ENCODE results near the gene SLC9A9. TPM values are rescaled to one million over a fixed set of nuclear protein-coding genes. Genes with fewer than 3 reads are reported as not detected.
"Not testable (repeated sequence)": the region's sequence is repeated elsewhere in the genome, so short reads cannot be mapped to it uniquely, and the experiment has no call there.

The SLC9A9 gene
- total RNA-seq, 1 experiment from 2014 or later = not detected

DNA sequence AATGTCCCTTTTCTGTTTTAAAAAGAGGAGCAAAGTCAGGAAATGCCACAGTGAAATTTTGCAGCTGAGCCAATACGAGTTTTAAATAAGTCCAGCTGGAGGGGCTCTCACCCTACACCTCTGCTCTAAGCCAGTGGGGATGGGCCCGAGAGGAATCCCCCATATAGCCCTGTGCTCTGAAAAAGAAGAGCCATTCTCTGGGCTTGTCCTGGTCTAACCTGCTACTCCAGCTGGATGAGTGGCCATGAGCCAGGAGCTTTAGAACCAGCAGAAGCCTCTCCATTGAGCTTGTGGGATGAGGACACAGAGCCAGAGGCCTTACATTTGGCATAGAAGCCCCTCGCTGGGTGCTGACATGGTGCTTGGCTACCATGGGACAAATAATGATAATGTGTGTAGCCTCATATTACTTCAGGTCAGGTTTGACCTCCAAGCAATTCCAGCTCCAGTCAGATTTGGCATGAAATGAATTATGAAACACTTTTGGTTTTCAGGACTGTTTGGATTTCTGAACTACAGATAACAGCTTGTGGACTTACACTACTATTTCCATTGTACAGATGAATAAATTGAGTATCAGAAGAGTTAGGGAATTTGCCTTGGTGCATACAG, 556.3 kb downstream of the SLC9A9 start:
- DNase-seq (ENCODE audit: low read depth) = no peak

DNA sequence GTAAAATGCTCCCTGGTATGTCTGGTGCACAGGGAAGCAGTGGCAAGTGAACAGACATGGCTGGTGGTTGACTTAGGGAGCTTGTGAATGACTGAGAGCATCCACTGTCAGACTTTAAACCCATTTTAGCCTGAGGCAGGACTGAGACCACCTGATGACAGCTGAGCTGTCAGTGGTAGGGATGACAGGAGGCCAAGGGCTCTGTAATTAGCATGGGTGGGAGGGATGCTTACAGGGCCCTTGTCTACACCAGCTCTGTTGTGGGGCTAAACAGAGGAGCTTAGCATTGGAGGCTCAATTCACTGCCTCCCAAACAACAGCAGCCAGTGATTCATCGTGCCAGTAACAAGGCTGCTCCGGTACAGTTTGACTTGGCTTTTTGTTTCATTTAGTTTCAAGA, 559.3 kb downstream of the SLC9A9 start:
- DNase-seq (ENCODE audit: low read depth) = no peak

DNA sequence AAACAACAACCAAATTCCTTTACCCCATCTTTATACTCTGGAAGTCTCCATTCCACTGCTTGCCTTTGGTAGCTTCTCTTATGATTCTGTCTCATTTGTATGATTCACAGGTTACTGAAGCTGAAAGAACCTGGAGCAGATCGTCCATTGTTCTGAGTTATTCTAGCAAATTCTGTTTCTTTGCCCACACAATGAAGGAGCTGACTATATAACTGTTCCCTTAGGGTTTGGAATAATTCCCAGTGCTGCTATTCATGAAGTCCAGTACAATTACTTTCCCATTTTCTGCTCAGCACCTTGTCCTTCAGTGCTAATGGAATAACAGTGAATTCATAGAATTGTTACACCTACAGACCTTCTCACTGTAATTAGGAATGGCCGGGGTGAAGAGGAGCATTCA, 560.9 kb downstream of the SLC9A9 start:
- no peak for DNase-seq (ENCODE audit: low read depth)

DNA sequence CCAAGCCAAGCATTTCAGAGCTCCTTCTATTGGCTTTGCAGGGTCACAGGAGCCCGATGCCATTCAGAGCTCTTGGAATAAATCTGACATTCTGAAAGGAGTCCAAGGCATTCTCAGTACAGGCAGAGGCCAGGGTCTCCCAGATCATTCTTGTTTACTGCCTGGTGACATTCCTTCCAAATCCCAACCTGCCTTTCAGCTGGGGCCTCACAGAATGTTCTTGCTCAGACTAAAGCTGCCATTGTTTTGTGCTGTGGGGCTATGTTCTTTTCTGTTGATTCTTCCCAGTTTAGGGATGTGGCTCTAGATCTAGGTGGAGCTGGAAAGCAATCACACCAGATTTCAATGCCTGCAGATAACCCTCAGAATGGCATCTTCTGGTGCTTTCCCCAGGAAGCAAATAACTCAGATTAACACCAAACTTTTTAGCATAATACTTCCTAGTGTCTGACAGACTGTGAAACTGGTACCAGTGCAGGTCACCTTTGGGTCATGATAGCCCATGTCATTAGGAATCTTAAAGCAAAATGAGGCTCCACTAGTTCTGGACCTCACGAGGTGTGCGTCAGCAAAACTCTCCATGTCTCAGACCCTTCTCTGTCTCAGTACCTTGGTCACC, 561.8 kb downstream of the SLC9A9 start:
- no peak for DNase-seq (ENCODE audit: low read depth)

DNA sequence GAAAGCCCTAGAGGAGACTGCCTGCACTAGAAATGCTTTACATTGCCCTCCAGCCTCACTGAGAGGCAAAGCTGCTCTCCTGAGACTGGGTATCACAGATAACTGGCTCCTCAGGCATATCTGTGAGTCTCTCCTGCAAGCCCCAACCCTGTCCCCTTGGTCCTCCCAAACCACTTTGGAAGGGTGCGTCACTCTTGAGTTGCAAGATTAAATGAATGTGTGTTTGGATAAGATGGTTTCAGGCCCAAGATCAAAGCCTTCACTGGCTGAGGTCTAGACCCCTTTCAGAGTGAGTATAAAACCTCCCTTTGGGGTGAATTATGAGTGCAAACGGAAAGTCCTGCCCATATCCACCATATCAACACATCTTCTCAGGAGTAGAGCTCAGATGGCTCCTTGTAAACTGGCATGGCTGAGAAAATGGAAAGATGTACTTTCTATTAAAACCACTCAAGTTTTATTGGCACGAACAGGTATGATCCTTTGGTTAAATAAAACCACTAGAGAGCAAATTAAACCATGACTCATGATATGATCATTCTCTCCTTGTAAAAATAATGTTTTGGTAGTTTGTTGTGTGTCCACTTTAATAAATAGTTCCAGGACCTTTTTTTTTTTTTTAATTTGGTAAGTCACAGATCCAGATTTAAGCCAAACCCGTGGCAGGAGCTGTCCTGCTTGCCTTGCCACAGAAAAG, 564.7 kb downstream of the SLC9A9 start:
- peak; percentile 41 for DNase-seq (ENCODE audit: low read depth)

DNA sequence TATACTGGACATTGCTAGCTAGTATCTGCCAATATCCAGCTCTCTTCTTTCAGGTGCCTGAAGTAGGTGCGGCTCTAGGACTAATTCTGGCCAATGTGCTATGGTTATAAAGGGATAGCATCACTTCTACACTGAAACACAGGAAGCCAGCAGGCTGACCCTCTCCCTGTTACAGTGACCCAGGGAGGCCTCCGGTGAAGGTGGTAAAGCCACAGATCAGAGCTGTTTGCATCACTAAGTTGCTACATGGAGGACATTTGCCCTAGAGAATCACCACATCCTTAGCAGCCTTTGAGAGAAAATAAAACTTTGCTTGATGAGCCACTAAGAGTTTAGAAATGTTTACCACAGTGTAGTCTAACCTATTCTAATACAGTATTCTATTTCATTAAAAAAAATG, 567.3 kb downstream of the SLC9A9 start:
- DNase-seq (ENCODE audit: low read depth) = no peak

DNA sequence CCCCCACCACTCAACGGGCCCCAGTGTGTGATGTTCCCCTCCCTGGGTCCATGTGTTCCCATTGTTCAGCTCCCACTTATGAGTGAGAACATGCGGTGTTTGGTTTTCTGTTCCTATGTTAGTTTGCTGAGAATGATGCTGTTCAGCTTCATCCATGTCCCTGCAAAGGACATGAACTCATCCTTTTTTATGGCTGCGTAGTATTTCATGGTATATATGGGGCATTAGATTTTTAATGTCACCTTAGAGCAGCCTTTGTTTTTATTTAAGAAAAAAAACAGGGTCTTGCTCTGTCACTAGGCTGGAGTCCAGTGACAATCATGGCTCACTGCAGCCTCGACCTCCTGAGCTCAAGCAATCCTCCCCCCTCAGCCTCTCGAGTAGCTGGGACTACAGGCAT, 568.7 kb downstream of the SLC9A9 start:
- DNase-seq (ENCODE audit: low read depth) = not testable (repeated sequence)

DNA sequence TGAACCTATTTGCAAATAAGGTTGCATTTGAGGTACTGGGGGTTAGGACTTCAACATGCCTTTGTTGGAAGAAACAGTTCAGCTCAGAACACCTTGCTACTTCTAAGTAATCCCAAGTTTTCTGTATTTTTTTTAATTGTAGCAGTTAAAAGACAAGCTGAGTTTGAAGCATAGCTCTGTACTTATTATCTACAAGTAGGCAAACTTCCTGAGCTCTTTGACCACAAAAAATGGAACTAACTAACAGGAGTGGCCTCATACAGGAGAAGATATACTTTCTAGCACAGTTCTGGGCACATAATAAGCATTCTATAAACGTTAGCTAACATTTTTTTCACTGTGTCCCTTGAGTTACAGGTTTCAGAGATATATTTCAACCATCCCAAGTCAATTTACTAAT, 569.5 kb downstream of the SLC9A9 start:
- no peak for DNase-seq (ENCODE audit: low read depth)

DNA sequence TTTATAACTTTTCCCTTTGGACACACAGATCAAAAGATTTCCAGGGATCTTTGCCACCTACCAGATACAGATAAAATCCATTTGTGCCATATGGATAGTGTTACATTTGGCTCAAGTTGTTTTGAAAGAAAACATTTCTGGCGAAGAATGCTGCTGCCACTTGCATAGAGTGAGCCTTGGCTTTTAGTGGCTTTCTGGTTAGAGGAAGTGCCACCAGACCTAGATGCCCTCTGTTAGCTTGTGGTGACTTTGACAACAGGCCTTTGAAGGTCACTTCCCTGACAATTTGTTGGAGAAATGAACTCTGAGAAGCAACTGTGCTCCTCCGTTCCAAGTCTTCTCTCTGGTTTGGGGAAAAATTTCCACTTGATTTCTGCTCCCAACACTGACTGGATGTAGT, 570.7 kb downstream of the SLC9A9 start:
- no peak for DNase-seq (ENCODE audit: low read depth)

DNA sequence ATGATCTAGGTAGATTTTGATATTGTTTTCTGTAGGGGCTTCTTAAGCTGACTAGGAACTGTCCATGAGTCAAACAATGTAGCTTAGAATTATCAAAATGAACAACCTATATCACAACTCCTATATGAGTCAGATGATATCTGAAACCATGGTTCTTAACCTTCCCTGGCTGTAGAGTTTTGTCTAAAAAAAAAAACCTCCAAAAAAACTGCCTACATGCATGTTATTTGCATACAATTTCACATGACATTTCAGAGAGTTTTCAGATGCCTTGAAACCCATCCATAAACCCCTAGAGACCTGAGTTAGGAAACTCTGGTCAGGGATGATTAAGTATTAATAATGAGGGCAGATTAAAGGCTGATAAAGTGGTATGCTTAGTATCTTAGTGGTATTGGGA, 571.7 kb downstream of the SLC9A9 start:
- no peak for DNase-seq (ENCODE audit: low read depth)

DNA sequence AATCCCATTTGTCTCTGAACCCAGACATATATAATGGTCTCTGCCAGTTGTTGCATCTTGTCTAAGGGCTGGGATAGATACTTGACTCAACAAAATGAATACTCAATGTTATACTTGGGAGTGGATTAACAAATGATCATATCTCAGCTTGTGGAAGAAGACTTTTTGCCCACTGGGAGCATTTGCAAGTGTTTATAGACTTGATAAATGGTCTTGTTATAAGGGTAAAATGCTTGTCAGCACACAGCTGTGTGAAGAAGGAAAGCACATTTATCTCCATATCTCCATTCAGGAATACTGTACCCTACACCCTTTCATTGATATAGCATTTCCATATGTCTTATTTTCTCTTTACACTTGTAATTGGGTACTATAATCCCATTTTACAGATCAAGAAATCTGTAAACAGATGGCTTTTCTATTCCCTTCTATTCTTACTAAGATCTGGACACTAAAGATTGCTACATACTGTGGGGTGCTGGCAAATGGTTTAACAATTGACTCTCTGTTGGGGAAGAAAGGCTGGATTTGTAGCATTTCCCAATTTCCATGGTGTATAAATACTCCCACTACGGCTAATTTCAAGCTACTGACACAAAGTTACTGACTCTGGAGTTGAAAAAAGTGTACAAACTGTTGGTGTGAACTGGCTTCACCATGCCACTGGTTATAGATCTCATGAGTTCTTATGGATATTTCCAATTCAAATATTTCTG, 574.1 kb downstream of the SLC9A9 start:
- no peak for DNase-seq (ENCODE audit: low read depth)

DNA sequence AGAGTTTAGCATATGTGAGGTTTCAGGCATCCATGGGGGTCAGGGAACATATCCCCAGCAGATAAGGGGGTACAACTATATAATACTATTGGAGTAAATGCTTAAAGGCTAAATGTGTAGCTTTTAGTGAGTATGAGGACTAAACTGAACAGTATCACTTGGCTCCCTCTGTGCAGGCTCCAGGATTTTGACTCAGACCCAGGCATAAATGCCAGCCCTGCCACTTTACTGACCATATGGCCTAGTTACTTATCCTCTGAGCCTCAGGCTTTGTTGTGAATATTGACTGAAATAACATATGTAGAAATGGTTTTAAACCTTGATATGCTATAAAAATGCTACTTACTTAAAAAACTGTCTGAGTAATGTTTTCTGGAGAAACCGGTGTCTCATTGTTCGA, 577.1 kb downstream of the SLC9A9 start:
- no peak for DNase-seq (ENCODE audit: low read depth)

DNA sequence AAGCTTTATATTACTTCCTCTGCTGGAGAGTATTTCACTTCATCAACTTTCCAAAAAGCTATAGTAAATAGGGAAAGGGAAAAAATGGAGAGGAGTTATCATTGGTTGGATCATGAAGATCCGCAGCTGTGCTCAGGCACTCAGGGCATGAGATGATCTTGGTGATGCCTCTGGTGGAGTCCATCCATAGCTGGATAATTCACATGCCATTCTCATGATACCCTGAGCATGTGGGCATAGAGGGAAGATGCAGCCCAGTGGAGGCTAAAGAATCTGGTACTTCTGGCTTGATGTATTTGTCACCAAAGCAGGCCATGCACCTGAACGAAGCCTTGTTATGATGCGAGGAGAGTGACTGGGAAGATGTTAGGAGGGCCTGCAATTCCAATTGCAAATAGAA, 578.5 kb downstream of the SLC9A9 start:
- no peak for DNase-seq (ENCODE audit: low read depth)

DNA sequence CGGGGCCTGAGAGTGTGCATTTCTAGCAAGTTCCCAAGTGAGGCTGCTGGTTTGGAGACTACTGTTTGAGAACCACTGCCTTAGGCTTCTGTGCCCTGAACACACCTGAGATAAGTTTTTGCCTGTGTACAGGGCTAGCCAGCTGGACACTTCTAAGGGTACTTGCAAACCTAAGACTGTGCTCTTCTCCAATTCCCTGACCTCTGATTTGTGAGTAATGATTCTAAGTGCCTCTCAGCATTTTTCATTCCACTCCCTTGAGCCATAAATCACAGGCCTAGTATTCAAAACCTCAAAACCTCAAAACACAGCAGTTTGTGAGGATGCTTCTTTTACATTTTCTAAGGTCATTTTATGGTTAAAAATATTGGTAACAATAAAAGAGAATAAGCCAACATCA, 580.3 kb downstream of the SLC9A9 start:
- DNase-seq (ENCODE audit: low read depth) = no peak

DNA sequence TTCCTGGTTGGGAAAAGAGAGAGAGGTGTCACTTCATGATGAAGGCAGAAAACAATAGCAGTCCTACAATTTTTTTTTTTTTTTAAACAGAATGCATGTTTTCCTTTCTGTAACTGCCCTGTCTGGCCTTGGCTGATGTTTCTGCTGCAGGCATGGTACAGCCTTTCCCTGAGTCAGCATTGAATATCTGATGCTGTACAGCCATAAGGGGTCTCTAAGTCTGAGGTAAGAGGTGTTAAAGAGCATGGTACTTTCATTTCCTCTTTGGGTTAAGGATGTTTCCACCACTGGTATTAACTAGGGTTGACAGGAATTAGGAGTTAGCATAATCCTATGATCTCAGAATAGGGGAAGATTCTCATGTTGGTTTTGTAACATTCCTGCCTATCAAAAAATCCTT, 581.3 kb downstream of the SLC9A9 start:
- DNase-seq (ENCODE audit: low read depth) = no peak

DNA sequence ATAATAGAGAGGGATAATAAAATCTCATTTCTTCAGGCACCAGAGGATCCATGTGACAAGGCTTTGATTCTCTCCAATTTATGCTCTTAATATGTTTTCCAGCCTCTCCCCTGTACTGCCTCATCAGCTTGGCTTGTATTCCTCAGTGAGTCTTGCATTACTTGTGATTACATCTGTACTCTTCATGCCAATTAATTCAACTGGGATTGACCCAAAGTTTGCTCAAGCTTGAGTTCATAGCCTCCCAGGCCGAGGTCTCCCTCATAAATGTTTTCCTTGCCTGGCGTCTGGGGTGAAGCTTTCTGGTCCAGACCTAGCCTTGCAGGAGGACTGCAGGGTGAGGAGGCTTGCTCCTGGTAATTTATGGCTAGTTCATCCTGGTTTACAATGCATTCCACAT, 581.8 kb downstream of the SLC9A9 start:
- no peak for DNase-seq (ENCODE audit: low read depth)

DNA sequence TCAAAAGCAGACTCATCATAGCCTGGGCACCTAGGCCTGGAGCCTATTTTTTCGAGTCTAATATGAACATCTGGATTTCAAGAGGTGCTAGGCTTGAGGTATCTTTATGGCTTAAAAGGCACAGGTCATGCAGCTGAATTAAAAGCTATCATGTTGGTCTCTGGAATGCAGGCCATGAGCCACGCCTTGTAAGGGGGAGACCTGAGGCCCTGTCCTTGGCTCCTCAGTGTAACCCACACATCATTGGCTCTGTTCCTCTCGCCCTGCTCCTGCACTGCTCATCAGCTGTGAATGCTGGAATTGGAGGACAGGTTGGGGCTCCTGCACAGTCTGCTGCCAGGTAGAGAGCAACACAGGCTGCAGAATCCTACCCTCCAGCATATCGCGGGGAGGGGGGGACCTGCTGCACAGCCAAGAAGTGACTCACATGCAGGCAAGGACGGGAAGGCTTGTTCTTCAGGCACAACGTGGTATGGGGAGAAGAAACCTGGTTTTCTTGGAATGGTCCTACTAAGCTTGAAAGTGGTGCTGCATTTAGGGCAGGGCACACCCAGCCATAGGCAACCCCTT, 582.7 kb downstream of the SLC9A9 start:
- DNase-seq (ENCODE audit: low read depth) = no peak

DNA sequence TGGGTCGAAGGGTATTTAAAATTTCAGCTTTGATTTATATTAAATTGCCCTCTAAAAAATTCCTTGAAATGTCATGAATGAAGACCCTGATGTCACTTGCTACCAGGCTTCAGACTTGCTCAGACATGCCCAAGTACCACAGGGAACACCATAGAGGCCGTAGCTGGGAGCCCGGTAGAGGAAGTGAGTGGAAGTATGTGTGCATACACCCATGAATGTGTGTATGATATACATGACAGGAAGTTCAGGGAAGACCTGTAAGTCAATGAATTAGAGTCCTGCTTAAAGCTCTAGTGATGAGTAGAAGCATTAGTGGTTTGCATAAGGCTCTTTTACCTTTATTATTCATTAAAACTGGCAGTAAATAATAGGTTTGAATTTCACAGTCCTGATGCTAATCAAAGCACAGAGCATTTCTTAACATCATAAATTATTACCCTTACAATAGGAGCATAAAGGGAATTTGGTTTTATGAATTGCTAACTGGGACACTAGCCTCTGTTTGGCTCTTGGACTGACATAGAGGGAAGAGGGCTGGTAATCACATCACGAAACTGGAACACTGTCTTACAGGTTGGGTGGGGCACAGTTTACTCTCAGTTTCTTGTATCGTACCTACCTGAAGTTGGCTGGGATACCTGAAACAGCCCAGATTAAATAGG, 584.3 kb downstream of the SLC9A9 start:
- no peak for DNase-seq (ENCODE audit: low read depth)

DNA sequence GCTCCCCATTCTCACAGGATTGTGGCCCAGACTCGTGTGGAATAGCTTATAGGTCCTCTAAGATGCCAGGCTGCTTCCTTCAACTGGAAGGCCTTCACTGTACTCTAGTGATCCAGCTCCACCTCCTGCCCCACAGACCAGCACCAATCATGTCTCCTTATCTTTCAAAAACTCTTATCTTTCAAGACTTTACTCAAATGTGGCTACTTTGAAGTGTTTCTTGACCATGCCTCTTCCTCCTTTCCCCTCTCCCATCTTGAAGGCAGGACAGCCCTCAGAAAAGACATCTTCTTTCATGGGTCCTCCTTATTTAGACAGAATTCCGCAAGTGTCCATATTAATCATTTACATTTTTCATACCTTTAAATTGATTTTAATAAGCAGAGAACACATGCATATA, 586.4 kb downstream of the SLC9A9 start:
- no peak for DNase-seq (ENCODE audit: low read depth)

DNA sequence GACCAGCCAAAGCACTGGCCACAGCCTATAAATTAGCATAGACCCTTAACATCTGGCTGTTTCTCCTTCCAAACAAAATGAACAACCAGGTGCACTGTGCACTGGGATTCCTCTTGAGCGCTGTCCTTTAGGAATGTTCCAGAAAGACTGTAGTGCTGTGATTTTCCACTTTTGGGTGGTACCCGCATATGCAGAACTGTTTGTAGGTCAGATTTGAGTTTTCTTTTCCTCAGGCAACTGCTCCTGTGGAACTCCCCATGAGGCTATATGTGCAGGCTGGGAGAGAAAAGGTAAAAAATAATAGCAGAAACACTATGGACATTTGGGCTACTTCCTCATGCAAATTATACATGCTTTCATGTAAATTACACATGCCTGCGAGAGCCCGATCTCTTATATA, 589.6 kb downstream of the SLC9A9 start:
- DNase-seq (ENCODE audit: low read depth) = no peak

DNA sequence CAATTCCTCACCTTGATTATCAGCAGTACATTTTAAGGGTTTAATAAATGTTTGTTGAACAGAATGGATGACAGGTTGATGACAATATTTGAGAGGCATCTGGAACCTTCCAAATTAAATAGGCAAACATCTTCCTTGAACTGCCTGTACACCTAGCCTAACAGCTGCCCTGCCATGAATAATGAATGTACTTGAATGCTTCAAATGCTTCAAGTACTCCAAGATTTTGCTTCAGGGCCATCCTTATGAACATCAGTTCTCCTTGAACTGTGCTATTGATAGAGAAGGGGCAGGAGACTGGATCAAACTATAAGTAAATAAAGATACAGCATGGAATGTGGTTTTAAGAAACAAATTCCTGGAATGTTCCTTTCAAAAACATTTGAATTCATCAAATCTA, 591.9 kb downstream of the SLC9A9 start:
- no peak for DNase-seq (ENCODE audit: low read depth)

DNA sequence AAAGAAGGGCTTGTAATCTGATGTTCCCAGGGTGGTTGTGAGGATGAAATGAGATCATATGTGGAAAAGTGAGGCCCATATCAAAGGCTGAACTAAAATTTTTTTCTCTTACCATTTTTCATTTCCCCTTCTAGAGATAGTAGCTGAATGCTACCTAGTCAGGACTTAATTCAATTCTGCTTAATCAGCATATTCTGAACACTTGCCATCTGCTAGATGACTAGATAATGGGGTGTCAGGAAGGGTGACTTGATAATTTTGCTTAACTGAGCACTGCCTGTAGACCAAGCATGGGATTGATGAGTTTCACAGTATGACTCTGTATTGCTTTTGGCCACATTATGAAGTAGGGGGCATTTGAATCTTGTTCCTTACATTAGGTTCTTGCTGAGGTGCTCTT, 592.5 kb downstream of the SLC9A9 start:
- no peak for DNase-seq (ENCODE audit: low read depth)

All from Daoy (cell line).